Activated B cell treated with CpG ODN at 0.5 μM for 24 hours (primary cell): ENCODE data around the gene ASPG. TPM values are rescaled to one million over a fixed set of nuclear protein-coding genes. Genes with fewer than 3 reads are reported as not detected.

Experiments used
- ATAC-seq: fragments of 200-7000 bp; cut with Tn5 transposase; one replicate; pipeline ENCODE4 v1.10.0; 2021; ENCODE audit warnings: low read depth, mild to moderate bottlenecking, moderate library complexity
- CTCF ChIA-PET: fragments of 350-600 bp; sonication (Branson Sonifier 250); formaldehyde crosslinking; loops from one replicate; lab custom pipeline; 2021; ENCODE audit warnings: antibody characterized with exemption; lab: Charles Lee
- POLR2A ChIA-PET: fragments of 350-600 bp; sonication (Branson Sonifier 250); formaldehyde crosslinking; loops from one replicate; lab custom pipeline; 2021; ENCODE audit warnings: antibody characterized with exemption; lab: Charles Lee
- DNase-seq: peaks from one replicate; pipeline ENCODE4 v3.0.0; 2022
- H3K27ac Mint-ChIP-seq: one replicate; pipeline ENCODE4 v1.8.0; 2020; ENCODE audit warnings: mixed read lengths
- H3K27me3 Mint-ChIP-seq: one replicate; pipeline ENCODE4 v1.8.0; 2021; ENCODE audit warnings: mixed read lengths
- H3K36me3 Mint-ChIP-seq: one replicate; pipeline ENCODE4 v1.8.0; 2021; ENCODE audit warnings: low read depth, mixed read lengths
- H3K4me1 Mint-ChIP-seq: one replicate; pipeline ENCODE4 v1.8.0; 2021; ENCODE audit warnings: mixed read lengths
- H3K4me3 Mint-ChIP-seq: one replicate; pipeline ENCODE4 v1.8.0; 2020; ENCODE audit warnings: mild to moderate bottlenecking, mixed read lengths
- H3K9me3 Mint-ChIP-seq: one replicate; pipeline ENCODE4 v1.8.0; 2020; ENCODE audit warnings: mixed read lengths
- intact Hi-C: fragments of 100-400 bp; cut with micrococcal nuclease; formaldehyde crosslinking; loops from one replicate; pipeline ENCODE4 v1.15.1; 2024
- total RNA-seq: library from RNA; stranded (reverse); gene quantifications from 2 replicates; pipeline ENCODE4 v1.2.3, GENCODE V29; 2022
- TF ChIP-seq, protein P1 (sequence below): fragments of 200-600 bp; IDR thresholded peaks from one replicate; pipeline ENCODE4 v1.8.0; 2022; ENCODE audit warnings: antibody characterized with exemption, mild to moderate bottlenecking

Gene ASPG
- total RNA-seq, 1 donor from 2014 or later: not detected

DNA sequence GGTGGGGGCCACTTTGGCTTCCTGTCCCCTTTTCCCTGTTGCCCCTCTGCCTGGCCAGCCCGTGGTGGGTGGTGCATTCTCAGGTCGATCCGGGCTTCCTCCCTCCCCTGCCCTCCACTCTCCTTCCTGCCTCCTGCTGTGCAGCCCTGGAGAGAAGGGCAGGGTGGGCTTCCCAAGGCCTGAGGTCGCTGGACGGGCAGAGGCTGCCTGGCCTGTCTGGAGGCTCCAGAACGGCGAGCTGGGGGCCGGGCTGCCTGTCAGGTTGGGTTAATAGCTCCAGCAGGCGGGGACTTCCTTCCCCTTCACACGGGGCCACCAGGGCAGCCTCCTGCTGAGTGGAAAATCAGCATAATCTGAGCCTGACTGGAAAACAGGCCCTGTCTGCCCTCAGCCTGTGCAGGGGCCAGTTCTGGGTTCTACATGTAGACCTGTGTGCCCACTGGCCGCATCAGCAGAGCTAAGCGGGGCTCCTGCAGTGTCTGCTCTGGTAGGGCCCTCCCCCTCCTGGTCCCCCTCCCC is 64.2 kb downstream of the ASPG start:
- H3K9me3 Mint-ChIP-seq: no peaks in the 10 kb centered on the region
- H3K27me3 Mint-ChIP-seq: peaks cover 8% of the 10 kb centered on the region
- no peak overlapping the region for H3K4me3 Mint-ChIP-seq
- intact Hi-C loops: no loop called here
- TF ChIP-seq, protein P1, sequence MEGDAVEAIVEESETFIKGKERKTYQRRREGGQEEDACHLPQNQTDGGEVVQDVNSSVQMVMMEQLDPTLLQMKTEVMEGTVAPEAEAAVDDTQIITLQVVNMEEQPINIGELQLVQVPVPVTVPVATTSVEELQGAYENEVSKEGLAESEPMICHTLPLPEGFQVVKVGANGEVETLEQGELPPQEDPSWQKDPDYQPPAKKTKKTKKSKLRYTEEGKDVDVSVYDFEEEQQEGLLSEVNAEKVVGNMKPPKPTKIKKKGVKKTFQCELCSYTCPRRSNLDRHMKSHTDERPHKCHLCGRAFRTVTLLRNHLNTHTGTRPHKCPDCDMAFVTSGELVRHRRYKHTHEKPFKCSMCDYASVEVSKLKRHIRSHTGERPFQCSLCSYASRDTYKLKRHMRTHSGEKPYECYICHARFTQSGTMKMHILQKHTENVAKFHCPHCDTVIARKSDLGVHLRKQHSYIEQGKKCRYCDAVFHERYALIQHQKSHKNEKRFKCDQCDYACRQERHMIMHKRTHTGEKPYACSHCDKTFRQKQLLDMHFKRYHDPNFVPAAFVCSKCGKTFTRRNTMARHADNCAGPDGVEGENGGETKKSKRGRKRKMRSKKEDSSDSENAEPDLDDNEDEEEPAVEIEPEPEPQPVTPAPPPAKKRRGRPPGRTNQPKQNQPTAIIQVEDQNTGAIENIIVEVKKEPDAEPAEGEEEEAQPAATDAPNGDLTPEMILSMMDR: no peak
- ATAC-seq (no peak), DNase-seq (no peak)
- H3K4me1 Mint-ChIP-seq: no peaks in the 10 kb centered on the region
- no peaks in the 10 kb centered on the region for H3K36me3 Mint-ChIP-seq
- CTCF ChIA-PET: no interaction called here
- H3K27ac Mint-ChIP-seq: no peak overlapping the region
- POLR2A ChIA-PET: no interaction called here

DNA sequence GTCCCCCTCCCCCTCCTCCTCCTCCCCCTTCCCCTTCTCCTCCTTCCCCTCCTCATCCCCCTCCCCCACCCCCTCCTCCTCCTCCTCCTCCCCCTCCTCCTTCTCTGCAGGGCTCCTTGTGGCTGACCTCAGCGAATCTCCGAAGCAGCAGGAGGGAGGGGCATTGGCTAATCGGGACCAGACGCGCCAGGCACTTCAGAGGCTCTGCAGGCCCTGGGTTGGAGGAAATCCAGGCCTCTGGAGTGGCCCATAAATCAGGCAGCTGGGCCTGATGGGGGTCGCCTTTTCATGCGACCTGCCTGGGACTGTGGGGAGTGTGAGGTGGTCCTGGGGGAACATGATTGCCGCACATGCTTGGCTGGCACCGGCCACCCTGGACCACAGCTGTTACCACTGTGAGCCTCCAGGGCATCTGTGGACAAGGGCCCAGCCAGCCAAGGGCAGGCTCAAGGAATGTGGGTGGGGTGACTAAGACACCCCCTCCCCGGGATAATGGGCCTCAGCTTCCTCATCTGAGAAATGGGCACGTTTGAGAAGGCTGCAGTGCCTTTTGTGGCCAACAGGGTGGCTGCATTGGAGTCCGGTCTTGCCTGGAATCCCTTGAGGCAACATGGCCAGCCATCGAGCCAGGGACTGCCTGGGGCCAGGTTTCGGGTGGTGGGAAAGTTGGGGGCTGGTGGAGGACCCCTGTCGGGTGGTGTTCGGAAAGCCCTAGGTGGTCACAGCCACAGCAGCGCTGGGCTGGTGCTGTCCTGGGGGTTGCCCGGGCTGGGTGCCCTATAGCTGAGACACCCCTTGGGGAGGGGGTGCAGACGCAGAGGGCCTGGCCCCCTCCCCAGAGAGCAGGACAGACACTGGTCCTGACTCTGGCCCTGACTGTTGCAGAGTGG is 64.9 kb downstream of the ASPG start:
- Mint-ChIP-seq H3K9me3 (no peaks in the 10 kb centered on the region), H3K27me3 (peaks cover 8% of the 10 kb centered on the region), H3K36me3 (no peaks in the 10 kb centered on the region), H3K4me1 (no peaks in the 10 kb centered on the region), H3K4me3 (no peak overlapping the region), H3K27ac (no peak overlapping the region)
- intact Hi-C loops: no loop called here
- CTCF ChIA-PET: no interaction called here
- no peak for DNase-seq
- POLR2A ChIA-PET: no interaction called here
- TF ChIP-seq, protein P1: no peak
- ATAC-seq: no peak

DNA sequence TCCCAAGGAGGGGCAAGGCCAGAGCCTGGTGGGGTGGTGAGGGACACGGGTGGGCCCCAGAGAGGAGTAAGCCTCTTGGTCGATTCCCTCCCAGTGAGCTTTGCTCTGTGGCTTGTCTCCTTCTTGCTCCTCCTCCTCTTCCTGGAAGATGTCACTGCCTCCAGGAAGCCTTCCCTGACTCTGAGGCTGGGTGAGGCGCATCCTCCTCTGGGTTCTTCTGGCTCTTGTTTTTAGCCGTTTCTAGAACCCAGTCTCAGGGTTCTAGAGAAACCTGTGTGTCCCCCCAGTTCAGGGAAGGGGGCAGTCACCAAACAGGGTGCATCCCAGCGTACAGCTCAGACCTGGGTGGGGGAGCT is 65.5 kb downstream of the ASPG start:
- ChIA-PET POLR2A (no interaction called here), CTCF (no interaction called here)
- Mint-ChIP-seq H3K36me3 (no peaks in the 10 kb centered on the region), H3K27ac (no peak overlapping the region), H3K9me3 (no peaks in the 10 kb centered on the region), H3K27me3 (peaks cover 5% of the 10 kb centered on the region), H3K4me1 (no peaks in the 10 kb centered on the region), H3K4me3 (no peak overlapping the region)
- intact Hi-C loops: no loop called here
- no peak for ATAC-seq
- TF ChIP-seq, protein P1: no peak
- DNase-seq: no peak

DNA sequence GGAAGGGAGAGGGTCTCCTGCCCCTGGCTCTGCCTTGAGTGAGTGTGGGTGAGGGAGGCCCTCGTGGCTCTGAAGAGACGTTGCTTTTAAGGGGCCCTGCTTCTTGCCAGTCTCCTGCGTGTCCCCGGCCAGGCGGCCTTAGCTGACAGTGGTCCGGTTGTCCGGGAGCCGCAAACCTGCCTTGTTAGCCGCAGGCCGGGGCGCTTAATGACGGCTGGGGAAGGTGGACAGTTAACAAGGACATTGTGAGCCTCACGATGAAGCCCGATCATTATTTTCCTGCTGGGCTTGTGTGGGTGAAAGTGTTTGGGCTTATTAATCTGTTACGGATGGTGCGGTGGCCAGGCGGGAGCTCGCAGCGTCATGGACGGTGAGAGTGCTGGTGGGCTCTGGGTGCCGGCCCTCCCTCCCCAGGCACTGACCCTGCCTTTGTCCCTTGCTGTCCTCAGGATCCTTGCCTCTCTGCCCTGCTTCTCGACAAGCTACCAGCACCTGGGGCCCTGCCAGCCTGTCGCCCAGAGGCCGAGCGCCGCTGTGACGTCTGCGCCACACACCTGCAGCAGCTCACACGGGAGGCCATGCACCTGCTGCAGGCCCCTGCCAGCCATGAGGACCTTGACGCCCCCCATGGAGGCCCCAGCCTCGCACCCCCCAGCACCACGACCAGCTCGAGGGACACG is 66.2 kb downstream of the ASPG start:
- Mint-ChIP-seq H3K9me3 (no peaks in the 10 kb centered on the region), H3K27me3 (peaks cover 2% of the 10 kb centered on the region), H3K36me3 (no peaks in the 10 kb centered on the region), H3K4me3 (no peak overlapping the region), H3K27ac (no peak overlapping the region), H3K4me1 (no peaks in the 10 kb centered on the region)
- ChIA-PET CTCF (no interaction called here), POLR2A (no interaction called here)
- DNase-seq (no peak), ATAC-seq (no peak)
- intact Hi-C loops: no loop called here
- TF ChIP-seq, protein P1: no peak

DNA sequence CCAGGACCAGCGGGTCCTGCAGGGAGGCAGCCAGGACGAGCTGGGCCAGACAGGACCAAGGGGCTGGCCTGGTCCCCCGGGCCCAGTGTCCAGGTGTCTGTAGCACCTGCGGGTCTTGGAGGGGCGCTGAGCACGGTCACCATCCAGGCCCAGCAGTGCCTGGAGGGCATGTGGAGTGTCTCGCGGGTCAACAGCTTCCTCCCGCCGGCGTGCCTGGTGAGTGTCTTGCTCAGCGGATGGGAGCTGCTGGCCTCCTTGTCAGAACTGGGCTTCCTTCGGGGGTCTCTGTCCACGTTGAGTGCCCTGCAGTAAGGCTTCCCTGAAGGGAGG is 66.7 kb downstream of the ASPG start:
- TF ChIP-seq, protein P1: no peak
- no peak for ATAC-seq
- no peak for DNase-seq
- no peak overlapping the region for H3K27ac Mint-ChIP-seq
- no peaks in the 10 kb centered on the region for H3K36me3 Mint-ChIP-seq
- H3K9me3 Mint-ChIP-seq: no peaks in the 10 kb centered on the region
- intact Hi-C loops: no loop called here
- no peaks in the 10 kb centered on the region for H3K4me1 Mint-ChIP-seq
- H3K4me3 Mint-ChIP-seq: no peak overlapping the region
- POLR2A ChIA-PET: no interaction called here
- peaks cover 2% of the 10 kb centered on the region for H3K27me3 Mint-ChIP-seq
- CTCF ChIA-PET: no interaction called here
